Measurements from ENCODE around the gene CTXN2.

DNA sequence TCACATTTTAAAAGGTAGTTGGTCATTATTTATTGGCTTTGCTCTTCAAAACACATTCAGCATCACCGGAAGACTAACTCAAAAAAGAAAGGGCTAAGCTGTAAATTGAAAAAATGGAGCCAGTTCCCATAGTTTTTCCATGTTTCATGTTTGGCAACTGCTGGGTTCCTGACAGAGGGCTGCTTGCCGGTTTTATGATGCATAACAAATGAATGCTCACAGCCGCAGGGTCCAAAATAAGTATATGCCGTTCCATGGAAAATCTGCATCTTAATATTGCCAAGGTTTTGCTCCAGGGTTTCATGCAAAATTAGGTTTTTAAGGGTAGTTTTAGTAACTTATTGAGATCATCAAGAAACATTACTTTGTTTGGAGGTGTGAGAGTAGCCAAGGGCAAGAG lies 30.4 kb downstream of the CTXN2 start:
- TF ChIP-seq TCF12 (IDR thresholded peaks at IDR 0.05; ENCODE audit: low read depth) (no peak), TEAD4 (IDR thresholded peaks at IDR 0.05) (no peak)
- TF ChIP-seq, protein P1, sequence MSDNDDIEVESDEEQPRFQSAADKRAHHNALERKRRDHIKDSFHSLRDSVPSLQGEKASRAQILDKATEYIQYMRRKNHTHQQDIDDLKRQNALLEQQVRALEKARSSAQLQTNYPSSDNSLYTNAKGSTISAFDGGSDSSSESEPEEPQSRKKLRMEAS (IDR thresholded peaks at IDR 0.05), result no peak

Data from Ishikawa (cell line).